Skeletal muscle satellite cell (primary cell): Measurements from ENCODE around the gene SERTAD1.
"Not testable (repeated sequence)": the region's sequence is repeated elsewhere in the genome, so short reads cannot be mapped to it uniquely, and the experiment has no call there.

Source experiments
- H3K27me3 ChIP-seq: 2 replicates; pipeline ENCODE4 v1.7.0; 2013; ENCODE audit warnings: low read length; ENCODE audit not compliant: control insufficient read depth, insufficient read depth
- H3K36me3 ChIP-seq: 2 replicates; pipeline ENCODE4 v1.7.0; 2013; ENCODE audit warnings: mild to moderate bottlenecking, control low read depth, low read length; ENCODE audit not compliant: insufficient read depth
- H3K4me1 ChIP-seq: 2 replicates; pipeline ENCODE4 v1.7.0; 2013; ENCODE audit warnings: low read length; ENCODE audit not compliant: control insufficient read depth, insufficient read depth
- H3K4me2 ChIP-seq: 2 replicates; pipeline ENCODE4 v1.7.0; 2013; ENCODE audit warnings: mild to moderate bottlenecking, low read length
- H3K4me3 ChIP-seq: 2 replicates; pipeline ENCODE4 v1.7.0; 2013; ENCODE audit warnings: low read length
- H3K9ac ChIP-seq: 2 replicates; pipeline ENCODE4 v1.7.0; 2013; ENCODE audit warnings: mild to moderate bottlenecking, low read depth, low read length, moderate library complexity
- H3K9me3 ChIP-seq: replicated peaks from 2 replicates; pipeline ENCODE4 v1.7.0; 2013; ENCODE audit warnings: mild to moderate bottlenecking, control low read depth, low read length

SERTAD1 gene

DNA sequence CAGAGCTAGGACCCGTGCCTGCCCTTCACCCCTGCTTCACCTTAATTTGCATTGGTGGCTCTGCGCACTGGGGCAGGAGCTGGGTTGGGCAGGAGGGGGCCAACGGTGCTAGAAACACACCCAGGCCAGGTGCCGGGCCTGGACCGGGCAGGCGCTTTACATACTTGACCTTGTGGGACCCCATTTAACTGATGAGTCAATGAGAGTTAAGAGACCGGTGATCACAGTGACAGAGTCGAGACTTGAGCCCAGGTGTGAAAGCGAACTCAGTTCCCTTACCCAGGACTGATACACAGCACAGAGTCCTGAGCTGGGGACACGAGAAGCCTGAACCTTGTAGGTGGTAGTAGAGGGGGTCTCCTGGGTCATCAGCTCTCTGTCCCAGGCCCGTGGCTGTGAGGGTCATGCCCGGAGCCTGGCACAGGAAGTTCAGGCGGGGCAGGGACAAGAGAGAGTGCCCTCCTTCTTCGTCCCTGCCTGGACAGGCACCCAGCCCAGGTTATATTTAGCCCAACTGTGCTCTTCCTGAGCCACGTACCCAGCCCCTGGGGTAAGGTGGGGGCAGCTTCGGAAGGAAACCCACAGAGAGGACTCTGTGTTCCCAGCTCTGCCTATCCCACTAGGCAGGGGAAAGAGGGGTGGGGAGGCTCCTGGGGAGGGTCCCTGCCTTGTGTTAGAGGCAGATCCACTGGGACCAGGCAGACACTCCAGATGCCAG, 14.5 kb downstream of the SERTAD1 start:
- Histone ChIP-seq H3K9ac (no peak overlapping the region), H3K4me1 (peaks cover 7% of the 10 kb centered on the region), H3K27me3 (no peaks in the 10 kb centered on the region), H3K9me3 (no peaks in the 10 kb centered on the region), H3K4me3 (no peak overlapping the region), H3K4me2 (no peak overlapping the region), H3K36me3 (no peaks in the 10 kb centered on the region)

DNA sequence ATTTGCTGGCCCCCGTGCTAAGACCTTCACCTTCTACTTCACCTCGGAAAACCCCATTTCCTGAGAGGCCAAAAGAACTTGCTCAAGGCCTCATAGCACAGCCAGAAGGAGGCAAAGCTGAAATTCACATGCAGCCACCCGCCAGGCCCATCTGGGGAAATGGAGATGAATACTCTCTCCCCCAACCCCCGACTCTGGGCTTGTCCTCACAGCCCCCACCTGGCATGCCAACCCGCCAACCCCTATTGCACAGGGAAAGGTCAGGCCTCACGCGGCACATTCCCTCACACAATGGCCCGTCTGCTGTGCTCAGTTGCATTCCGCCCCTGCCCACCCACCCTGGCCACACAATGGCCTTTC, 15.8 kb downstream of the SERTAD1 start:
- Histone ChIP-seq H3K4me2 (no peak overlapping the region), H3K4me3 (no peak overlapping the region), H3K36me3 (no peaks in the 10 kb centered on the region), H3K4me1 (peaks cover 7% of the 10 kb centered on the region), H3K27me3 (no peaks in the 10 kb centered on the region), H3K9me3 (no peaks in the 10 kb centered on the region), H3K9ac (no peak overlapping the region)

DNA sequence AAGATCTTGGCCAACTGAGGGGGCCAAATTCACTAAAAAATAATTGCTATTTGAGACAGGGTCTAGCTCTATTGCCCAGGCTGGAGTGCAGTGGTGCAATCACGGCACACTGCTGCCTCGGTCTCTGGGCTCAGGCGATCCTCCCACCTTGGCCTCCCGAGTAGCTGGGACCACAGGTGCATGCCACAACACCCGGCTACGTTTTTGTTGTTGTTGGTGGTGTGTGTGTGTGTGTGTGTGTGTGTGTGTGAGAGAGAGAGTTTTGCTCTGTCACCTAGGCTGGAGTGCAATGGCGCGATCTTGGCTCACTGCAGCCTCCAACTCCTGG, 17.2 kb downstream of the SERTAD1 start:
- H3K4me1 ChIP-seq = peaks cover 12% of the 10 kb centered on the region
- H3K27me3 ChIP-seq, H3K9me3 ChIP-seq, H3K9ac ChIP-seq, H3K36me3 ChIP-seq, H3K4me2 ChIP-seq, H3K4me3 ChIP-seq: not testable (repeated sequence)

DNA sequence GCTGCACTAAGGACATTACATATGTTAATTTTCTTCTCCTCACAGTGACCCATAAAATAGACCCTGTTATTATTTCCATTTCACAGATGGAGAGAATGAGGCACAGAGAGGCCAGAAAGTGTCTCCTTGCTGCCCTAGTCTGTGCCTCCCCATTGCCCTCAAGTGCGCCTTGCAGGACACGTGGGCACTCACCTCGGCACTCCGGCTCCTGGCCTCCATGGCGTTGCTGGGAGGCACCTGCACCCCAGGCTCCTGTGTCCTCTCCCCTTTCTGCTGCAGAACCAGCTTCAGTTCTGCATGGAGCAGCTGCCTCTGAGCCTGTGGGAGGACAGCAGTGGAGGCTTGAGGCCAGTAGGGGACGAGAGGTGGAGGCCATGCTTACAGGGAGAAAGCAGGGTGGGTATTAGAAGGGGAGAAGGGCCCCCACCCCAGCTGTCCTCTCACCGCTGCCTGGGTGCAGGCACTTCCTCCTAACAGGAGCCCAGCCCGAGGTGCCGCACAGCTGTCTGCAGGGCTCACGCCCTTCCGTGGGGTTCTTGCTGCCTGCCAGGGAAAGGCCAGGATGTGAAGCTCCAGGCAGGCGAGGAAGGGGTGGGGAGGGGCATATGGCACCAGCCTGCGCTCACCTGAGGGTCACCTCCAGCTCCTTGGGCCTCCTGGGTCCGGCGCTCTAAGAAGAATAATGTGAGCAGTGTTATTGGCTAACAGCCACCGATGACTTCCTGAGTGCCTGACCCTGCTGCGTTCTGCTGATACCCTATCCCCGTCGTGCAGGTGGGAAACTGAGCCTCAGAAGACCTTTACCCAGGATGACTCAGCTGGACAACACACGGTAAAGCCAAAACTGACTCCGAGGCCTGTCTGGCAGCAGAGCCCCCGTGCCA, 17.8 kb downstream of the SERTAD1 start:
- Histone ChIP-seq H3K4me1 (peaks cover 16% of the 10 kb centered on the region), H3K4me2 (no peak overlapping the region), H3K36me3 (no peaks in the 10 kb centered on the region), H3K9me3 (no peaks in the 10 kb centered on the region), H3K27me3 (no peaks in the 10 kb centered on the region), H3K9ac (no peak overlapping the region), H3K4me3 (no peak overlapping the region)

DNA sequence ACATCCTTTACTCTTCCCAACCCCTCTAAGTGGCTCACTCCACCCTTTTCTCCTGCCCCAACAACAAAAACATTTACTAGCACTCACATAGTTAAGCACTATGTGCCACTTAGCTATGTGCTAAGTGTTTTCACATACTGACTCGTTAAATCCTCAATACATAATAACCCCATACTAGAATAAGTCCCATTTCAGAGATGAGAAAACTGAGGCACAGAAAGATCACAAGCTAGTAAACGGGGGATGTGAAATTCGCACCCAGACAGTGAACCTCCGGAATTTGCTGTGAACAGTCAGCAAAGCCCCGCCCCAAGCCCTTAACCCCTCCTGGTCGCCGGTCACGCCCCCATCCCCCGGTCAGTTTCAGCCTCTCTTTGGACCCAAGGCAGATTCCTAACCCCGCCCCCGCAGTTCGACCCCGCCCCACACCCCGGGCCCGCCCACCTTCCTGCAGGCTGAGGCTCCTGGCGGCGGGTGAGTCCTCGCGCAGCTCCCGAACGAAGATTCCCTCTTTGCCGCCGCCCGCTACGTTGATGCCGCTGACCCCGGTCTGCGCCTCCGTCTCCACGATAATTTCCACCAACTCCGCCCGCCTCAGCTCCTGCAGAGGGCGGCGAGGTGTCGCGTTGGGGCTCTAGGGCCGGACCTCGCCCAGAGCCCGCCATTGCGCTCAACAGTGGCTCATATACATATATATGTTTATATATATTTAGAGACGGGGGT, 22.4 kb downstream of the SERTAD1 start:
- H3K9me3 ChIP-seq = no peaks in the 10 kb centered on the region
- H3K4me1 ChIP-seq = peaks cover 9% of the 10 kb centered on the region
- H3K4me2 ChIP-seq = peak overlapping the region; percentile 92
- peak overlapping the region; percentile 81 for H3K9ac ChIP-seq
- H3K27me3 ChIP-seq = no peaks in the 10 kb centered on the region
- no peaks in the 10 kb centered on the region for H3K36me3 ChIP-seq
- H3K4me3 ChIP-seq = peak overlapping the region; percentile 75

DNA sequence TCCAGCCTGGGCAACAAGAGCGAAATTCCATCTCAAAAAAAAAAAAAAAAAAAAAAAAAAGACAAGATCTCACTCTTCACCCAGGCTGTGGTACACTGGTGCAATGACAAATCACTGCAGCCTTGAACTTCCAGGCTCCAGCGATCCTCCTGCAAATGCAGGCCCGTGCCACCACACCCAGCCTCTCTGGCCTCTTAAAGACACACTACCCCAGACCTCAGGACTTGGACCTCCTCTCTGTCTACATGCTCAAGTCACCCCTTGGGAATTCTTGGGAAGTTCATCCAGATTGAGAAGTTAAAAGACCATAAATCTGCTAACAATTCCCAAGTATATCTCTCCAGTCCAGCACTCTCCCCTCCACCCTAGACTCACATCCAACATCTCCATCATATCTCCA, 25.2 kb downstream of the SERTAD1 start:
- Histone ChIP-seq H3K4me1 (peaks cover 9% of the 10 kb centered on the region), H3K36me3 (no peaks in the 10 kb centered on the region), H3K4me3 (no peak overlapping the region), H3K9ac (no peak overlapping the region), H3K27me3 (no peaks in the 10 kb centered on the region), H3K9me3 (no peaks in the 10 kb centered on the region), H3K4me2 (no peak overlapping the region)

DNA sequence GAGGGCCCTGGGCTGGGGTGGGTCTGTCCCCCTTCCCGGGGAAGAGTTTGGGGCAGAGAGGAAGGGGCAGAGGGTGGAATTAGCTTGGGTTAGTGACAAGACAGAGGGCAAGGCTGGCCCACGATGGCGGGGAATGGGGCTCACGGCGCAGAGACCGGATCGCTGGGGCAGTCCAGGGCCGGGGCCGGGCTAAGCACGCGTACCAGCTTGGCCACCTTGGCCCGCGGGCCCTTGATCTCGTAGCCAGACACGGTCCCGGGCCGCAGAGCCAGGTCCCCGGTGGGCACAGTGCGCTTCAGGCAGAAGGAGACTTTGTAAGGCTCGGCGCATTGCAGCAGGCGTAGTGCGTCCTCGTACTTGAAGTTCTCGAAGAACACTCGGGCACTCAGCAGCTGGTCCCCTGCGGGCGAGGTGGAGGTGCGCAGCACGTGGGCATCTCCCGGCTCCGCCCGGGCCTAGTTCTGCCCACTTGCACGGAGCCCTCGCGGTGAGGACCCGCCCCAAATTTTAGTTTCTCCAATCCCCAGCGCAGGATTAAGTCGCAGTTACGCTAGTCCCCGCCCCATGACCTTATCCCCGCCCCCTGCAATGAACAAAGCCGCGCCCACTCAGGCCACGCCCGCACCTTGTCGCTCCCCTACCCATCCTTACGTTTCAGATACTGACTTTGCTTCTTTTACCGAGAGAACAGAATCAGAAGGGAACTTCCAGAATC, 27.2 kb downstream of the SERTAD1 start:
- Histone ChIP-seq H3K4me3 (no peak overlapping the region), H3K27me3 (no peaks in the 10 kb centered on the region), H3K36me3 (no peaks in the 10 kb centered on the region), H3K4me2 (no peak overlapping the region), H3K9me3 (no peaks in the 10 kb centered on the region), H3K4me1 (peaks cover 4% of the 10 kb centered on the region), H3K9ac (no peak overlapping the region)

DNA sequence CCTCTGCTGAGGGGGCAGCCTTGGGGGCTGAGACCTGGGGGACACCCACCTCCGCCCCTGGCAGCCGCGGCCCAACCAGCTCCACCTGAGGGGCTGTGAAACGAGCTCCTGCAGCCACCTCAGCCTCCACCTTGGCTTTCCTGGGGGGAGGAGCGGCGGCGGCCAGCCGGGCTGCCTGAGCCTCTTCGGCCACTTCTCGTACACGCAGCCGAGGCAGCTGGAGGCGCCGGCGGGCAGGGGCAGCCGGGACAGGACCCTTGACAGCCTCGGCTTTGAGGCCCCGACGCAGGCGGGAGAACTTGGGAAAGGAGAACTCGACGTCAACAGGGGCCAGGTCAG, 28.3 kb downstream of the SERTAD1 start:
- Histone ChIP-seq H3K9ac (no peak overlapping the region), H3K4me1 (no peaks in the 10 kb centered on the region), H3K4me3 (no peak overlapping the region), H3K36me3 (no peaks in the 10 kb centered on the region), H3K9me3 (no peaks in the 10 kb centered on the region), H3K27me3 (no peaks in the 10 kb centered on the region), H3K4me2 (no peak overlapping the region)

DNA sequence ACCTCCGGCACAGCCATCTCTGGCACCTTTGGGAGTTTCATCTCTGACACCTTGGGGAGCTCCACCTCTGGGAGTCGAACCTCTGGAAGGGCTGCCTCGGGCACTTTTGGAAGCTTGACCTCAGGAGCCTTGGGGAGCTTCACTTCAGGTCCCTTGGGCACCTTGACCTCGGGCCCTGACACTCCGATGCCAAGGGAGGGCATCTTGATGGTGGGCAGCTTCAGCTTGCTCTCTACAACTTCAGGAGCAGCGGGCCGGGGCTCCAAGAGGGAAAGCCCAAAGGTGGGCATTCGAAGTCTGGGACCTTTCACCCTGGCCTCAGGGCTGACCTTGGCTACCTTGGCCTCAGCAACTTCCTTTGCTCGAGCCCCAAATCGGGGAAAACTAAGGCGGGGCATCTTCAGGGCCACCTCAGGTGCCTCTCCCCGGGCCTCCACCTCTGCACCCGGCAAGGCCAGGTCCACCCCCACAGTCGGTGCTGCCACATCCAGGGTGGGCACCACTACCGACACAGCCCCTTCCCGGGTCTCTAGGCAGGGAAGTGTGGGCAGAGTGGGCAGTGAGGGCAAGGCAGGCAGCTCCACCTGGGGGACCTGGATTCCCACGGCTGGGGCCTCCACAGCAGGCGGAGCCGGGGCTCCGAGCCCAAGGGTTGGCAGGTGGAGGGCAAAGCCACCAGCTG, 28.8 kb downstream of the SERTAD1 start:
- no peak overlapping the region for H3K4me2 ChIP-seq
- H3K9ac ChIP-seq = no peak overlapping the region
- no peaks in the 10 kb centered on the region for H3K27me3 ChIP-seq
- H3K9me3 ChIP-seq = no peaks in the 10 kb centered on the region
- no peaks in the 10 kb centered on the region for H3K4me1 ChIP-seq
- H3K4me3 ChIP-seq = no peak overlapping the region
- no peaks in the 10 kb centered on the region for H3K36me3 ChIP-seq

DNA sequence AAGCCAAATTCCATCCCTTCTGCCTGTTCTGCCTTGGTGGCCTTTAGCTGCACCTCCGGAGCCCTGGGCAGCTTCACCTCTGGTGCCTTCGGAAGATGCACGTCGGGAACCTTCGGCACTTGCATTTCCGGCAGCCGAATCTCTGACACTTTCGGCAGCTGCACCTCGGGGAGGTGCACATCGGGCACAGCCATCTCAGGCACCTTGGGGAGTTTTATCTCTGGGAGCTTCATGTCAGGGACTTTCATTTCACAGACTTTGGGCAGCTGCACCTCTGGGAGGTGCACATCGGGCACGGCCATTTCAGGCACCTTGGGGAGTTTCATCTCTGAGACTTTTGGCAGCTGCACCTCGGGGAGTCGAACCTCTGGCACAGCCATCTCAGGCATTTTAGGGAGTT, 29.8 kb downstream of the SERTAD1 start:
- no peaks in the 10 kb centered on the region for H3K27me3 ChIP-seq
- H3K9me3 ChIP-seq = no peaks in the 10 kb centered on the region
- no peaks in the 10 kb centered on the region for H3K4me1 ChIP-seq
- no peak overlapping the region for H3K4me2 ChIP-seq
- H3K36me3 ChIP-seq = no peaks in the 10 kb centered on the region
- no peak overlapping the region for H3K4me3 ChIP-seq
- no peak overlapping the region for H3K9ac ChIP-seq

DNA sequence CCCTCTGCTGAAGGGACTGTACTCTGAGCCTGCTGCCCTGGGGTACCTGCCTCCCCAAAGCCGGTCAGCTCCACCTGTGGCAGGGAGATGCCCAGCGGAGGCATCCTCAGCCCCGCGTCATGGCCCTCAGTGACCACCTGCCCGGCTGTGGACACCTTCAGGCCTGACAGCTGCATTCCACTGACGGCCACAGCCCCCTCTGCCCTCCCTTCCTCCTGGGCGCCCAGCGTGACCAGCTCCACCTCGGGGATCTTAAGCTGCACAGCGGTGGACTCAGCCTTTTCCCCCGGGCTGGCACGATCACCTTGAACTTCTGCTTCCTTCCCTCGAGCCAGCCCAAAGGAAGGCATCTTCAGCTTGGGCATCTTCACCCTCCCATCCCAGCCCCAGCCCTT, 31.0 kb downstream of the SERTAD1 start:
- H3K27me3 ChIP-seq = no peaks in the 10 kb centered on the region
- no peaks in the 10 kb centered on the region for H3K9me3 ChIP-seq
- no peak overlapping the region for H3K4me2 ChIP-seq
- H3K4me1 ChIP-seq = no peaks in the 10 kb centered on the region
- no peak overlapping the region for H3K9ac ChIP-seq
- no peak overlapping the region for H3K4me3 ChIP-seq
- H3K36me3 ChIP-seq = no peaks in the 10 kb centered on the region
